Amygdala (tissue), 56 donors: Measurements from ENCODE around the gene CDK2.

Experiments
- DNase-seq, 56 donors: peaks; one replicate each; lab custom pipeline; 2025; lab: John Stamatoyannopoulos, UW

The CDK2 gene

GRCh38 chr12:55935738-55936151 lies 30.9 kb upstream of the CDK2 start:
- DNase-seq, result peak in 5 of 56 donors; percentile 8 to 15 (median 12)

- no peak for DNase-seq
These were observed 28.6 kb upstream of the CDK2 start for GRCh38 chr12:55937981-55938380.

GRCh38 chr12:55938826-55939501 lies 27.7 kb upstream of the CDK2 start:
- DNase-seq, result no peak

- DNase-seq, result peak in 55 of 56 donors; percentile 26 to 92 (median 68)
These were observed 26.4 kb upstream of the CDK2 start for GRCh38 chr12:55940065-55940732.

GRCh38 chr12:55942055-55942454 lies 24.6 kb upstream of the CDK2 start:
- peak in 6 of 56 donors; percentile 3 to 13 (median 11) for DNase-seq

GRCh38 chr12:55942577-55943136 lies 24.0 kb upstream of the CDK2 start:
- DNase-seq, result no peak

- no peak for DNase-seq
These were observed 20.1 kb upstream of the CDK2 start for GRCh38 chr12:55946553-55946952.

- DNase-seq, result no peak
These were observed 11.3 kb upstream of the CDK2 start for GRCh38 chr12:55955344-55955743.

GRCh38 chr12:55955800-55956508 lies 10.7 kb upstream of the CDK2 start:
- no peak for DNase-seq

- peak in 1 of 56 donors; percentile 16 for DNase-seq
These were observed 9.3 kb upstream of the CDK2 start for GRCh38 chr12:55957106-55957859.

GRCh38 chr12:55963760-55964159 lies 2.9 kb upstream of the CDK2 start:
- DNase-seq, result no peak

- DNase-seq, result no peak
These were observed 1.4 kb upstream of the CDK2 start for GRCh38 chr12:55965240-55965639.

- DNase-seq, result no peak
These were observed 656 bp upstream of the CDK2 start, which contains the start of gene PMEL for GRCh38 chr12:55965941-55966407. PMEL (minus strand) TSS chr12:55966042; CDS start chr12:55966011, 31 bp downstream.

- DNase-seq, result no peak
These were observed 2.7 kb downstream of the CDK2 start for GRCh38 chr12:55969356-55969755.

- no peak for DNase-seq
These were observed 4.1 kb downstream of the CDK2 start for GRCh38 chr12:55970775-55971174.

GRCh38 chr12:55972042-55972441 lies 5.4 kb downstream of the CDK2 start:
- peak in 1 of 56 donors; percentile 2 for DNase-seq

- DNase-seq, result no peak
These were observed 5.8 kb downstream of the CDK2 start for GRCh38 chr12:55972456-55972855.

- DNase-seq, result peak in 5 of 56 donors; percentile 28 to 59 (median 42)
These were observed 6.4 kb downstream of the CDK2 start for GRCh38 chr12:55972911-55973598.

- peak; percentile 69 to 100 (median 99) for DNase-seq
These were observed 7.1 kb downstream of the CDK2 start, which contains the start of gene RAB5B for GRCh38 chr12:55973599-55974307. RAB5B (plus strand) TSS chr12:55974078; CDS start chr12:55986961, 12,883 bp downstream.
